Activated CD4-positive, CD25-positive, alpha-beta regulatory T cell treated with anti-CD3 and anti-CD28 coated beads, Interleukin-2, amount 50 U/mL, for 72 hours (primary cell): Measurements from ENCODE around the gene TFE3.

Experiments
- DNase-seq: peaks from one replicate; pipeline ENCODE4 v3.0.0; 2021

Gene TFE3, protein sequence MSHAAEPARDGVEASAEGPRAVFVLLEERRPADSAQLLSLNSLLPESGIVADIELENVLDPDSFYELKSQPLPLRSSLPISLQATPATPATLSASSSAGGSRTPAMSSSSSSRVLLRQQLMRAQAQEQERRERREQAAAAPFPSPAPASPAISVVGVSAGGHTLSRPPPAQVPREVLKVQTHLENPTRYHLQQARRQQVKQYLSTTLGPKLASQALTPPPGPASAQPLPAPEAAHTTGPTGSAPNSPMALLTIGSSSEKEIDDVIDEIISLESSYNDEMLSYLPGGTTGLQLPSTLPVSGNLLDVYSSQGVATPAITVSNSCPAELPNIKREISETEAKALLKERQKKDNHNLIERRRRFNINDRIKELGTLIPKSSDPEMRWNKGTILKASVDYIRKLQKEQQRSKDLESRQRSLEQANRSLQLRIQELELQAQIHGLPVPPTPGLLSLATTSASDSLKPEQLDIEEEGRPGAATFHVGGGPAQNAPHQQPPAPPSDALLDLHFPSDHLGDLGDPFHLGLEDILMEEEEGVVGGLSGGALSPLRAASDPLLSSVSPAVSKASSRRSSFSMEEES

DNA sequence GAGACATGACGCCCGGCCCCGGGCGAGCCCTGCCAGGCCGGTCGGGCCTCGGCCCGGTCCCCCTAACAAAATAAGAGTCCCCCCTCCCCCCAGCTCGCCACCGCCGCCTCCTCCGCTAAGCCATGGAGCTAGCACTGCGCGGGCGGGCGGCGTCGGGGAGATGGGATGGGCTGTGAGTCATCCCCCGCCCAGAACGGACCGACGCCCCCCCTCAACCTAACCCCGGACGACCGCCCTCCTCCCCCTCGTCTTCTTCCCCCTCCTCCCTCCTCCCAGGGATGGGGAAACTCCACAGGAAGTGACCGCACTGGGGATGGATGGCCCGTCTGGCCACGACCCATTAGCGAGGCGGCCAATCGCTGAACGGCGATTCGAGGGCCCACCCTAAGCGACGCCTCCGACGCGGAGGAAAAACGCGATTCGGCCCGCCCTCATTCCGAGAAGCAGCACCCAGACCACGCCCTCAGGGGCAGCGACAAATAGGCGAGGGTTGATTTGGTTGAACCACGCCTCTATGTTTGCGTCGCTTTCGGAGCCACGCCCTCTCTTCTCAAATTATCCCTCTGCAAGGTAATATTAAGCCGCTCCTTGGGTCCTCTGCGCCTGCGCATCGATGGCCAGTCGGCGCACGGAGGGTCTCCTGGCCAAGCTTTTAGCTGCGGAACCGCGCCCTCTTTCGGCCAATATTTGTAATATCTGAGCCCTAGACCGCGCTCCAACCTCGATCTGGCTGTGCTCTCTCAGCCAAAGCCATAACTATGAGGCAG, at the start of gene TFE3:
Gene TFE3, minus strand, starts transcription at position 138 of the 767 bp plus-strand sequence. Its CDS starts 131 bp downstream, at position 7.
- DNase-seq = peak; percentile 89

DNA sequence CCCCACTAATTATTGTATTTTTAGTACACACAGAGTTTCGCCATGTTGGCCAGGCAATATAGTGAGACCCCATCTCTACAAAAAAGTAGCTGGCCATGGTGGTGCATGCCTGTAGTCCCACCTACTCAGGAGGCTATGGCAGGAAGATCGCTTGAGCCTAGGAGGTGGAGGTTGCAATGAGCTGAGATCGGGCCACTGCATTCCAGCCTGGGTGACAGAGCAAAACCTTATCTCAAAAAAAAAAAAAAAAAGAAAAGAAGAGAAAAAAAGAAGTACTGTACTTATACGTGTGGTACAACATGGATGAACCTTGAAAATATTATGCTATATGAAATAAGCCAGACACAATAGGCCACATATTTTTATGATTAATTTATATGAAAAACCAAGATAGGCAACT, 46.4 kb upstream of the TFE3 start:
- no peak for DNase-seq

DNA sequence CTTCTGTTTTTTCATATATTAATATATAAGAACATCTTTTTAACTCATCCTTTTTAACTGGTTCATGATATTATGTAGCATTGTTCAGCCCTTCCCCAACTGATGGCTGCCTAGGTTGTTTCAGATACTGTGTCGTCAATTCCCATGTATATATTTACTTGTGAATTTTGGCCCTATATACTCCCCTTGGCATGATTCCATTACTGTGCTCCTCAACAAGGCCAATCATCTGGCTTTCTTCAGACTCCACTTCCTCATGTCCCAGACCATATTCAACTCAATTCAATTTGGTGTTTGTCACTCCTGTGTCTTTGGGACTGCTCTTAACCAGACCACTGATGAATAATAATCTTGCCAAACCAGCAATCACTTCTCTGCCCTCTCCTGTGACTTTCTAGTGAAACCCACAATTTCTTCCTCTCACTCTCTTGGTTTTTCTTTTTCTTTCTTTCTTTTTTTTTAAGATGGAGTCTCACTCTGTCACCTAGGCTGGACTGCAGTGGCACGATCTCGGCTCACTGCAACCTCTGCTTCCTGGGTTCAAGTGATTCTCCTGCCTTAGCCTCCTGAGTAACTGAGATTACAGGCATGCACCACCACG, 39.2 kb upstream of the TFE3 start:
- DNase-seq = no peak

DNA sequence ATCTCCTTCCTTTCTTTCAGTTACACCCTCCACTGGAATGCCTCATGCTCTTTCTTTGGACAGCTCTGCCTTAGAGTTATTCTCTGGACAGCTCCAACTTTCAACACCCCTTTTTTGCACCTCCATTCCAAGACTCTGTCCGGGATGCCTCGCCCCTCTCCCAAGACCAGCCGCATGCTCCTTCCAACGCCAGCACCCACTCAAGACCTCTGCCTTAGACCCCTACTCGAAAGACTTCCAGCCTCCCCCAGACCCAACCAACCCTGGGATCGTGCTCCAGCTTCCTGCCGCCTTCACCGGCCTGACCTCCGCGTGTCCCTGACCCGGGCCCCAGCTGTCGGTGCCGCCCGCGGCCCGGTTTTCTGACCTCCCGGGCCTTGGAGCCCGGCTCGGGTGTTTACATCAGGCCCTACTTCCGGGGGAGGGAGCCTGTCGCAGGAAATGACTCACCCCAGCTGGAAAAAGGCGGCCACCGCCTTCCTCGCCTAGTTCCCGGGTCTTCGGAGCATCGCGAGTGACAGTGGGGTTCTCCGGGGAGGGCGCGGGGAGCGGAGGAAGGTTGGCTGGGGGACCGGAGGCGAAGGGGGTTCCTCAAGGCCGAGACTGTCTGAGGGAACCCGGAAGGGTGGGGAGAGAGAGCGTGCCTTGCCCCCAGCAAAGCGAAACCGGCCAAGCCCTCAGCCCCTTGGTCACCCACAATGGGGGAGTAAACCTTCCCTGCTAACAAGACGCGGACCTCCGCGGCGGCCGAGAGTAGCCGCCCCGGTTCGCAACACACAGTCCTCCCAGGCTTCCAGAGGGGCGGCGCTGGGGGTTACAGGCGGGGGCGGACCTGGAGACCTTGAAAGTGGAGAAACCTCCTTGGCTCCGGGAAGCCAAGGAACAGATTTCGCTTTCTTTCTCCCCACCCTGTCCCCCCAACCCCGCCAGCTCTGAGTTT, 36.6 kb upstream of the TFE3 start, which contains the start of gene WDR45:
Gene WDR45, minus strand, starts transcription at position 399 of the 940 bp plus-strand sequence. CDS start 1,792 bp downstream, outside the sequence.
- DNase-seq = peak; percentile 66

DNA sequence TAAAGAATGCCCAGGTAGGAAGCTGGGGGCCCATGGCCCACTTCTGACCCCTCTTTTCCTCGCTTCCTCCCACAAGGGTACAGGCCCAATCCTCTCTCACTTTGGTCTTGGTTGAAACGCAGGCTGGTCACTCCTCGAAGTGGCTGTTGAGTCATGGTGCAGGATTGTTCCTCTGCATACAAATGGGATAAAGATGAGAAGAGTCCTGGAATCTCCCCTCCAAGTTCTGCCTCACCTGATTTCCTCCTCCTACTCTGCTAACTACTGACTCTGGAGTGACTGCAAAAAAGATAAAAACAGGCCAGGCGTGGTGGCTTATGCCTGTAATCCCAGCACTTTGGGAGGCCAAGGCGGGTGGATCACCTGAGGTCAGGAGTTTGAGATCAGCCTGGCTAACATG, 34.8 kb upstream of the TFE3 start:
- DNase-seq = no peak

DNA sequence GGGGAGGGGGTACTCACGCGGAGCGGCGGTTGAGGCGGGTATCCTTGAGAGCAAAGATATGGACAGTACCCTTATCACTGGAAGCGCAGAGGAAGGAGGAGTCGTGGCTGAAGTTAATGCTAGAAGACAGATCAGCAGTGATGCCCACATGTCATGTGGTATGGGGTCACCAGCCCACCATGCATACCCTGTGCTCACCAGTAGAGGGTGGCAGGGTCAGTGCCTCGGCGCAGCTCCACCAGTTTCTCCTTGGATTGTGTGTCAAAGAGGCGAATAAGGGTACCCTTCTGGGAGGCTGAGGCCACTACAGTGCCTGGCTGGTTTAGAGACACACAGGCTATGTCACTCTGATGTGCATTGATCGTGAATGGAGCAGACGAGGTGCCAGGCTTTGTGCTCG, 32.2 kb upstream of the TFE3 start:
- DNase-seq = no peak

DNA sequence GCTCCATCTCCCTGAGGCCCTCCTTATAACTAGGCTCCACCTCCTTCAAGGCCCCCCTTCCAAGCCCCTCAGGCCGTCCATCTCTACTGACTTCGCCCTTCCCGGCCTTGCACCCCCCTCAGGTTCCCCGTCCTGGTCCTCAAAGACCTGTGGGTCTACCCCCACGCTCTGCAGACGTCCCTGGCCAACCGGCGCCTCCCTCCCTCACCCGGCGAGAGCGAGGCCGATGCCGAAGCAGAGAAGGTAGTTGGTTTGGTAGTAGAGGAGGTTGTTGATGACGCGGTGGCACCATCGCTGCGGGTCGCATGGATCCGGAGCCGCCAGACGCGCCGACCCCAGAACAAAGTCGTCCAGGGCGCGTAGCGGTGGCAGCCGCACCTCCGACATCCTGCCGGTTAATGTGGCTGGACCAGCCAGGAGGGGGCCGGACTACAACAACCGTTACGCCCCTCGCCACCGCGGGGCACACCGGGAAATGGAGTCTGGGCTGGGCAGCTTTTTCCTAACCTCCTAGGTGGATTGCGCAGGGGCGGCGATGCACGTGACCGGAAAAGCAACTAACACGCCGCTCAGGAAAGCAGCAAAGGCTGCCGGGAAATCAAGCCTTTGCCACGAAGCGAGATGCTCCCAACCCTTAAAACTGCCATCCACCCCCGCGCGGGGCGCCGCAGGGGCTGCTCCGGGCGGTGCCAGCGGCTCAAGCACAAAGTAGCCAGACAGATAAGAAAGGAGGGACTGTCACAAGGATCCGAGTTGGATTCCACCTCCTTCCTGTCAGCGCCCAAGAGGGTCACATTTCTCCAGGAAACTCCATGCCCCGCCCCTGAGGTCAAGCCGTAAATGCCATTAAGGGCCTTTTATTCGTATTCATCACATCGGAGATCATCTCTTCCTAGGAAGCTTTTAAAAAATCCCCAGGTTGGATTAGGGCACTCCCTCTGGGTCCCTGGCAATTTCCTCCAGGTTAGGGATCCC, 30.7 kb upstream of the TFE3 start, which contains the start of gene PRAF2:
Gene PRAF2, minus strand, starts transcription at position 402 of the 975 bp plus-strand sequence. Its CDS starts 15 bp downstream, at position 387.
- DNase-seq = peak; percentile 83

DNA sequence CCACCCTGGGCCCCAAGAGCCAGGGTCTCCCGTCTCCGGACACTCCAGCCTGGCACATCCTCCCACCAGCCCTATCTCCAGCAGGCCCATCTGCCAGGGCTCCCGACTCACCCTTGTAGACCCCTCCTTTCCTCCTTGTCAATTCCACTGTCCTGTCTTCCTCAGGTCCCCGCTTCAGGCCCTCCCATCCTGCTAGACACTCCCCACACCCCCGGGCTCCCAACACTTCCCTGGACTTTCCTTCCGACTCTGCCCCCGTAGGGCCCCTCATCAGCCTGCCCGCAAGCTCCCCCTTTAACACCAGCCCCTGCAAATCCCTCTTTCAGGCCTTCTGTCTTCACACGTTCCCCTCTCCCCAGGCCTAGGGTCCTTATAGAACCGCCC, 29.5 kb upstream of the TFE3 start:
- DNase-seq = no peak

DNA sequence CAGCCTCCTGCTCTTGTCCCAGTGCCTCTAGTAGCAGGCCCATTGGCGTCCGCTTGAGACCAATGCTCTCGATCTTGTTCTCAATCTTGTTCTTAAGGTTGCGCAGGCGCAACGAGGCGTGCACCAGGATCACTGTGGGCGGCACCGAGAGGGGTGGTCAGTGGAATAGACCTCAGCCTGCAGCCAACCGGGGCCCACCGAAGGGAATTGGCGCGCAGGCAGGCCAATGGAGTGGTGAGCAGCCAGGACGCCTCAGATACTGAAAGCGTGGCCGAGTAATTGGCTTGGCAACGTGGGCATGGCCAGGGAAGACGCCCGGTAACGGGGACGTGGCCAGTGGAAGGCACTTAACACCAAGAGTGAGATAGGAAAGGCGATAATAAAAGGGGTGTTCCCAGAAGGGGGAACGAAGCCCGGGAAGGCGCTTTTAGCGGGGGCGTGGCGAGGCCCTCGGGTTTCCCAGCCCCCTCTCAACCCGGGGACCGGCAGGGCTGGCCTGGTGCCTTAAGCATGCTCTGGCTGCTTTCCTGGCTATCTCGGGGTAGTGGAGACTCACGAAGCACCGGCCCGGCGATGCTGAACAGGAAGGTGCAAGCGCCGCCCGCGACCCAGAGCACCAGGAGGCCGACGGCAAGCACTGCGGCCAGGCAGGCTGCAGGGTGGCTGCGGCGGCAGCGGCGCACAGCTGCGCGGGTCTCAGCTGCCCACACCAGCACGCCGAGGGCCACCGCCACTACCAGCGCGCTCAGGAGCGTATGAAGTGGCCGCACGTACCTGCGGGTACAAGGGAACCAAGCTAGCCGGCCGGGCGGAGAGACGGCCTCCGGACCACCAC, 28.9 kb upstream of the TFE3 start:
- no peak for DNase-seq

DNA sequence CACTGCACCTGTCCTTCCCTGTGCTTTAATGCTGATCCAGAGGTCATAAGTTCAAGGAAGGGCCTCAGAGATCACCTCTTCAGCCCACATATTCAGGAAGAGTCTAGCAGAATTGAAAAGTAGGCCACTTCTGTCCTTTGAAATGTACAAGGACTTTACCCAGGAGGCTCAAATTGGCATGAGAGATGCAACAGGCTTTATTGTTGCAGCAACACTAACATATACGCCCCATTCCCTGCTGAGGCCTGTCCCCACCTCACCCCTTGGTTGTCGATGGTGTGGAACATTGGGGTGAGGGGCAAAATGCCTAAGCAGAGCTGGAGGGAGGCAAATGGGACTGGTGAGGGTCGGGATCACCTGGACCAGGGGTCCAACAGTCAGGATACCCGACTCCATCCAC, 27.8 kb upstream of the TFE3 start:
- no peak for DNase-seq

DNA sequence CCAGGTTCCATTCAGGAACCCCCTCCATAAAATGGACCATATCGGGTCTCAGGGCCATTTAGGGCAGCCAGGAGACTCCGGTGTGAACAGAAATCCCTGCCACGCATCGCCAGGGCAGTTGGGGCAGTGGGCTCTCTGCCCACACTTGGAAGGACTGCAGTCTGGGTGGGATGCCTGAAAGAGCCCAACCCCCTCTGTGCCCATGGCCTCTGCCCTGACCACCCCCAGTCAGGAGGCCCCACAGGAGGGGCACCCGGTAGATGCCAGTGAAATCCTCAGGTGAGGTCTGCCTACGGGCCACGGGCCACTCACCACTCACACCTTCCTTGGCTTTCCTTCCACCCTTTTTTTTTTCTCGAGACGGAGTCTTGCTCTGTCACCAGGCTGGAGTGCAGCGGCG, 25.9 kb upstream of the TFE3 start:
- no peak for DNase-seq

DNA sequence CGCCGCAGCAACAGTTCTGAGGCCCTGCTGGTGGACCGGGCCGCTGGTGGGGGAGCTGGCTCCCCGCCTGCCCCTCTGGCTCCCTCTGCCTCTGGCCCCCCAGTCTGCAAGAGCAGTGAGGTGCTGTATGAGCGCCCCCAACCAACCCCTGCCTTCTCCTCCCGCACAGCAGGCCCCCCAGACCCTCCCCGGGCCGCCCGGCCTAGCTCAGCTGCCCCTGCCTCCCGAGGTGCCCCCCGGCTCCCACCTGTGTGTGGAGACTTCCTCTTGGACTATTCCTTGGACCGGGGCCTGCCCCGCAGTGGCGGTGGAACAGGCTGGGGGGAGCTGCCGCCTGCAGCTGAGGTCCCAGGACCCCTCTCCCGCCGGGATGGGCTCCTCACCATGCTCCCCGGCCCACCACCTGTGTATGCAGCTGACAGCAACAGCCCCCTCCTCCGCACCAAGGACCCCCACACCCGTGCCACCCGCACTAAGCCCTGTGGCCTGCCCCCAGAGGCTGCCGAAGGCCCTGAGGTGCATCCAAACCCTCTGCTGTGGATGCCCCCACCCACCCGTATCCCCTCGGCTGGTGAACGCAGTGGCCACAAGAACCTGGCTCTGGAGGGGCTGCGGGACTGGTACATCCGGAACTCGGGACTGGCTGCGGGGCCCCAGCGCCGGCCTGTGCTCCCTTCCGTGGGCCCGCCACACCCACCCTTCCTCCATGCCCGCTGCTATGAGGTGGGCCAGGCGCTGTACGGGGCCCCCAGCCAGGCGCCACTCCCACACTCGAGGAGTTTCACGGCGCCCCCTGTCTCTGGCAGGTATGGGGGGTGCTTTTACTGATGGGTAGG, 24.3 kb upstream of the TFE3 start:
- DNase-seq = no peak

DNA sequence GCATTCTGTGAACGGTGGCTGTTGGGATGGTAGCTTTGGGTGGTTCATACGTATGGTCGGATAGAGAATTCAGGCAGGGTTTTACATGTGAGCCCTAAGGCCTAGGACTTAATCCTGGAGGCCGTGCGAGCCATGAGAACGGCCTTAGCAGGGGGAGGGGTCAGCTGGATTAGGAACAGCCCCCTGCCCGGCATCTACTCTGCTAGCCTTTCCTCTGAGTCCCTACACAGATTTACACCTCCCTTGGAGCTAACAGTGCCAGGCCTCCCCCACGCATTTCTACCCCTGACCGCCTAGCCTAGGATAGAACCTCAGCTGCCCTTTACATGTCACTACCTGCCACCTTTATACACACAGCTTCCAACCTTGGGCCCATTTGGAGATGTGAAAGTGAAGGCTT, 23.5 kb upstream of the TFE3 start:
- no peak for DNase-seq

DNA sequence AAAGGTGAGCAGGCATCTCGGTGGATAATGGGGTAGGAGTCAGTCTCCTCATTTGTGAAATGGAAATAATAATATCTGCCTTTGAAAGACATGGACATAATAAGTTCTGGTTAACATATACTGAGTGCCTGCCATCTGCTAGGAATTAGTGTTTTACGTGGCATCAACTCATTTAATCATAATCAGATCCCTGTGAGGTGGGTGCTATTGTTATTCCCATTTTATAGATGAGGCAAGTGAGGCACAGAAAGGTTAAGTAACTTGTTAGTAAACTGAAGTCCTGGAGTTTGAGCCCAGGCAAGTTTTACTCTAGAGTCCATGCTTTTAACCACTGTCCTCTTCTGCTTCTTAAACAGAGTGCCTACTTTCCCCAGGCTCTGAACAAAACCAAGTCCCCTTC, 23.1 kb upstream of the TFE3 start:
- DNase-seq = no peak

DNA sequence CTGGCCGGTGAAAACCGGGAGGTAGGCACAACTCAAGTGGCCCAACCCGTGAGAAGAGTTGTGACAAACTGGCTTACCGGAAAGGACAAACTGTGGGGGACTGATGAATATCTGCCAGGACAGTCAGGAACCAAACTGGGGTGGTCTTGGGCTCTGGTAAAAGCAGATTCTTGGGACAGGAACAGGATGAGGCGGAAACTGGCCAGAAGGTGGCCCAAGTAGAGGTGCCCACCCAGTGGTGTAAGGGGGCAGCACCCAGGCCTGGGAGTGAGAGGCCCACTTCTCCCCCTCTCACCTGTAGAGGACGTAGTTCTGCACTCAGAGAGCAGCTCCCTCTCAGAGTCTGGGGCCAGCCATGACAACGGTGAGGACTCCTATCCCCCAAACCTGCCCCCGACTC, 21.6 kb upstream of the TFE3 start:
- DNase-seq = no peak

DNA sequence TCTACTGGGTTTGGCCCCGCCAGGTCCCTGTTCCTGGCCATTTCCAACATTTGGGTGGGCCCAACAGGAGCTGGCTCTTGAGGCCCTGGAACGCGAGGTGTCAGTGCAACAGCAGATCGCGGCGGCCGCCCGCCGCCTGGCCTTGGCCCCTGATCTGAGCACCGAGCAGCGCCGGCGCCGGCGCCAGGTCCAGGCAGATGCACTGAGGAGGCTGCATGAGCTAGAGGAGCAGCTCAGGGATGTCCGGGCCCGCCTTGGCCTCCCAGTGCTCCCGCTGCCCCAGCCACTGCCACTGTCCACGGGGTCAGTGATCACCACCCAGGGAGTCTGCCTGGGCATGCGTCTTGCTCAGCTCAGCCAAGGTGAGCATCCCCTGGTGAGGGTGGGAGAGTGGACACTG, 21.1 kb upstream of the TFE3 start:
- DNase-seq = no peak

DNA sequence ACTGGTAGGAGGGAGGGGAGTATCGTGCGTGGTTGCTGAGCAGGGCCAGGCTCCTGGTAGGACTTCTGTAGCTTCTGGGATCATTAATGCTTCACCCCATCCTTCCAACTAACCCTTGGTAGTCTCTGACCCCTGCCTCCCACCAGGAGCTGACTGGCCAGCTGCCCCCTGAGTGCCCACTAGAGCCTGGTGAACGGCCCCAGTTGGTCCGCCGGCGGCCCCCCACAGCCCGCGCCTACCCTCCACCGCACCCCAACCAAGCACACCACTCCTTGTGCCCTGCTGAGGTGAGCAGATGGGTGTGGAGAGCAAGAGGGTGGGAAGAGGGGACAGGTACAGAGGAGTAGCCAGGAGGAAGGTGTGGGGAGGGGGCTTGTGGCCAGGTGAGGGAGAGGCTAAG, 20.6 kb upstream of the TFE3 start:
- no peak for DNase-seq

DNA sequence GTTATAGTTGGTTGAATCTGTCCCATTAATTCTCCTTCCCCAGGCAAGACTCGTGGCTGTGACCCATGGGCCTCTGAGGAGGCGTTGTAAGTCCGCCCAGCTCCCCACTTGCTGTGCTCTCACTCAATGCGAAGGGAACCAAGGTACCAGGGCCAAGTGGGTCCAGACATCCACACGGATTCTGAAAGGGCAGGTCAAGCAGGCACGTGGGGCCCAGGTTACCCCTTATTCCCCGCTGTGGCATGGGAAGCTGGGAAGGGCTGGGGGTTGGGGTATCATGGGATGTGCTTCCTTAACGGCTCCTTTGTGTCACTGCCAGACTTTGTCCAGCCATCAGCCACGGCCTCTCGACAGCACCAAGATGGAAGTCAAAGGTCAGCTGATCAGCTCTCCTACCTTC, 18.8 kb upstream of the TFE3 start:
- DNase-seq = no peak

DNA sequence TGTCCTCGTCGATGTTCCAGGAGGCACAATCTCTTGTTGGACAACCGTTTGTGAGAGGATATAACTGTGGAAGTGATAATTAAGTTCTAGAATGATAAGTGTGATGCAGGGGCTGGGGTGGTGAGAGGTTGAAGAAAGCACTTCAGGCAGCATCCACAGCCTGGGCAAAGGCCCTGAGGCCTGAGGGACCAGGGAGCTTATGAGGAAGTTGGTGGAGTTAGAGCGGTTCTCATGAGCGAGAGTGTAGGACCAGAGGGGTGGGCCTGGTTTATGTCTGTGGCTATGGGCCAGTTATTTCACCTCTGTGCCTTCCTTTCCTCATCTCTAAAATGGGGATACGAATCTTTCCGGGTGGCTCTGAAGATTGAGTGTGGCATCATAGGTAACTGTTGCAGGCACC, 18.3 kb upstream of the TFE3 start:
- DNase-seq = no peak
